HG03135 (cell line): Measurements from ENCODE around the gene ADGRV1.

ENCODE experiments used
- ATAC-seq: cut with Tn5 transposase; IDR thresholded peaks from one replicate; pipeline ENCODE4 v1.9.1; 2021; ENCODE audit warnings: mild to moderate bottlenecking, moderate library complexity; ENCODE audit not compliant: unreplicated experiment

Gene ADGRV1

DNA sequence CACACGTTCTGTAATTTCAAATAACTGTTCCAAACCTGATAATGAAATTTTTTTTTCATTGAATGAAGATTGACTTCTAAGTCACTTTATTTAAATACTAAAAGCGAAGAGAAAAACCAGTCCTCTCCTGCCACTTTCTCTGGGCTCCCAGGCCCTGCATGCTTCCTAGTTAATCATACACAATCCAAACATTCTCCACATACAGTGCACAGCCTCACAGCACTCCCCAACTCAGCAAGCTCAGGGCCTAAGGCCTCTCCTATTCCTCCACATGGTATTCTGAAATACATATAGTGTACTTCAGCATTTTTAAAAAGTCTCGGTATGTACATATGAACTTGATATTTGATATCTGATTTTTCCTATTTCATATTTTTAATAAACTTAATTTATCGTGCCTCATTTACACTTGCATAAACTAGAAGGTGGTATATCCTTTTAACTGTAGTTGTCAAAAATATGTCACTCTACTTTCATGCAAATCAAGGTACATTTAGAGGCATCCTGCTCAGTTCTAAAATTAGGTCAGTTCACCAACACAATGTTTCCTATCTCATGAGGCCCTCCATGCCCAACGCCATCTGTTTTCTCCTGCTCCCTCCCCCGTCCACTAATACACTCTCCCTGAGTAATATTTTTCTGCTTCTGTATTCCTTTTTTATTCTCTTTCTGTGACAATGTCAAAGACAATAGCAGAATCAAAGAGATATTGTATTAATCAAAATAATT is 617.9 kb downstream of the ADGRV1 start:
- no peak for ATAC-seq

DNA sequence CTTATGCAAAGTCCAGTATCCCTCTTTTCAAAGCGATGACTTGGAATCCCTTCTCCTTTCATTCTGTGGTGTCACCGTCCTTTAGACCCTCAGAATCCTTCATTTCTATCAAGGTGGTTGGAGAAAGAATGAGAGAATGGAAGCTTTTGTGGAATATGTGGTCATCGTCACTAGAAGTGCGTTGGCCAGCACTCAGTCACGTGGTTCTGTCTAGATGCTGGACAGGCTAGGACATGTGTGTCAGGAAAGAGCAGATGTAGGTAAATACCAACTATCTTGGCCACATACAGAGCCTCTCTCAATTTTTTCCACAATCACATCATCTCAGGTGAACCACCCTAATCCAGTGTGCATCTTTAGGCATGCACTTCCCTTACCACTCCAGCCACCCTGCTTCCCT is 618.5 kb downstream of the ADGRV1 start:
- no peak for ATAC-seq

DNA sequence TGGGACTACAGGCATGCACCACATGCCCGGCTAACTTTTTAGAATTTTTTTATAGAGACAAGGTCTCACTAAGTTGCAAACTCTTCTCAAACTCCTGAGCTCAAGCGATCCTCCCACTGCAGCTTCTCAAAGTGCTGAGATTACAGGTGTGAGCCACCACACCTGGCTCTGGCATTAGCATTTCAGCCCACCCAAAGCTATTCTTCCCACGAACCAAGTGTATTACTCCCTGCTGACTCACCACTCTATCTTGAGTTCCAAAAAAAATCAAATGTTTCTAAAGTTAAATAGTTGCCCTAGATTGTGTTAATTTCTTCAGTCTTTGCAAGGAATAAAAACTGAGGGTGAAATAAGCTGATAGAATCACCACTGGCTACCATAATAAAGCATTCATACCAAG is 619.0 kb downstream of the ADGRV1 start:
- no peak for ATAC-seq

DNA sequence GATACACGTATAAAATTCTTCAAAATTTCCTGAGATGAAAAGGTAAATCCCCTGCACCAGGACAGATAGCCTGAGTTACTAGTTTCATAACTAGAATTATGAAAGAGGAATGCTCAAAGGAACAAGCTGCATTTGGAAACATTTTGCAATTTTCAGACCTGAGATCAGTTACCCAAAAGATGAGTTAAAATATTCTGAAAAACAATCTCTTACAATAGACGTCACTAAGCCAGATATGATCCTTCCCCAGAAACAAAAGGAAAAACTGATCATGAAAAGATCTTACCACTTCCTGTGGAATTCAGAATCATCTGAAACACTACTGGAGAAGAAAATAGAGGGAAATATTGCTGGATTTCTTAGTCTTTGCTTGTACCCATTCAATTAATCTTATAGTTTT is 619.9 kb downstream of the ADGRV1 start:
- no peak for ATAC-seq

DNA sequence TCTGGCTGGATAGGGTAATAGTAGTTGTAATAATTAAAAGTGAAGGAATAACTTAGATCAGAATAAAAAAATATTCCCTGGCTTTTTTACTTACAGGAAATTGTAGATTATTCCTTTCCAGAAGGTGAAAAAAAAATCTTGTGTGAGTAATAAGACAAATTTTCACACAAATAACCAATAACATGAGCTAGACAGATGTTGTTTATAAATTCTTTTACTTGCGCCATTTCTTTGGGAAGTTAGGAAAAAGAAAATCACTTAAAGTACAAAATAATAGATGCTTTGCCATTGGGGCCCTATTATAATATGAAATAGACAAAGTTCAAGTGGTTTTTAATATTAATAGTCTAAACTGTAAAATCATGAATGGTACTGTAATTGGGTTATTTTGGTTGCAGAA is 620.4 kb downstream of the ADGRV1 start:
- ATAC-seq = no peak

DNA sequence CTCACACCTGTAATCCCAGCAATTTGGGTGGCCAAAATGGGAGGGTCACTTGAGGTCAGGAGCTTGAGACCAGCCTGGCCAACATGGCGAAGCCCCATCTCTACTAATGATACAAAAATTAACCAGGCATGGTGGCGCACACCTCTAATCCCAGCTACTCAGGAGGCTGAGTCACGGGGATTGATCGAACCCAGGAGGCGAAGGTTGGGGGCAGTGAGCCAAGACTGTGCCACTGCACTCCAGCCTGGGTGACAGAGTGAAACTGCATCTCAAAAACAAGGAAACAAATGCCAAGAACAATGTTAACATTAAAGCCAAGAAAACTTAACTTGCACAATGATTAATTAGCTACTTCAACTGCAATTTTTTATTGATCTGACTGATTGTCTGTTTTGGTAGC is 621.9 kb downstream of the ADGRV1 start:
- no peak for ATAC-seq

DNA sequence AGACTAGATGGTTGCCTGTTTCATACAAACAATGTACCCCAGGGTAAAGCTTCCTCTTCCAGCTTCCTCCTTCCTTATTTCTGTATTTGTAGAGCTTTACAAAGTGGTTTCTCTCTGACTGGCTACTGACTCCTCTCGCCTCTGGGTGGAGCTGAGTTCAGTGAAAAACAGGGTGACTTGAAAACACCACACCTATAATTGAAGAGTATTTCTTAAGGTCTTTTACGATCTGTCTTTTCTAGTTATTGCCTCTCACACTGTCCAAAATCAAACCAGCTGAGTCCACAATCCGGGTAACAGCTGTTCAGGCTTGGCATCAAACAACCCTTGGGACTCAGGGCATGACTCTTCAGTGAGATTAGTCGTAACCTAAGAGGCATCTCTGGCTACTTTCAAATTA is 624.2 kb downstream of the ADGRV1 start:
- no peak for ATAC-seq

DNA sequence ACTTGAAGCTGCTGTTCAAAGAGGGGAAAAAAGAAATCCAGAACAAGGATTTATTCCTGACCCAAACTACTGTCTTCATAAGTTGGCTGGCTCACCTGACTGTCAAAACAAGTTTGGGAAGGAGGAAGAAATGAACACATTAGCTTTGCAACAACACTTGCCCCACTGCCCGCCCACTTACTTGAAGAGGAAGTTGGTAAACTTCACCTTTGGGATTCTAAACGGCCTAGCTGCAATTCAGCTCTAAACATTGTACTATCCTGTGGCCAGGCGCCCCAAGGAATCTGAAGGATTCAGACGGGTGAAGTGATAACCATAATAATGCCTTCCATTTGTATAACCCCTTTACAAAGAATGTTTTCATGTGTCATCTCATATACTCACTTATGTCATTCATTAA is 625.1 kb downstream of the ADGRV1 start:
- no peak for ATAC-seq

DNA sequence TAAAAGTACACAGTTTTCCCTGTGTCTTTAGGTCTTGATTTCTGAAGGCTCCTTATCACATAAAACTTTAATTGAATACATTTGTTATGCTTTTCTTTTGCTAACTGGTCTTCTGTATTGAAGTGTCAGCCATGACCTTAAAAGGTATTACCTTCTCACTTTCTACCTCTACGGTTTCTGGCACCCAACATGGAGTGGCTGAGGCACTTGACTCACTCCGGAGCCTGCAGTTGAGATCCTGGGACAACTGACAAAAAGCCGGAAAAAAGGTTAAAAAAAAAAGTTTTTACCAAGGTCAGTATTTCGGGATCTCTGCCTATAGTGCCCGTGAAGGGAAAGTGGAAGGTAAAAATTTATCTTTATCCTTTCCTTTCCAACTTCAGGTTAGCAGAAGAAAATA is 627.5 kb downstream of the ADGRV1 start:
- no peak for ATAC-seq

DNA sequence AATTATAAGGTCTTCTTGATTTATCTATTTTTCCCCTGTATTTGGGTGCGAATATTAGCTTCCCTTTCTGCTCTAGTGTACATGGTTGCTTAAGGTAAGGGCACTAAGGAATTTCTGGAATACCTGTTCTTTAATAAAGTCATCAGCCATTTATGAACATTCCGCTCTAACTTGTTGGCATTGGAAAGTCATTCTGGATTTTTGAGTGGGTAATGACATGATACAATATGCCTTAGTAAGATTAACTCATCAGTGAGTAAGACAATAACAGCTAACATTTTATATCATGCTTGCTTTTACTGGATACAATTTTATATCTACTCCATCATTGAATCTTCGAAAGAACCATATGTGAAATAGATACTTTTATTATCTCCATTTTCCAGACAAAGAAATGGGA is 628.4 kb downstream of the ADGRV1 start:
- no peak for ATAC-seq

DNA sequence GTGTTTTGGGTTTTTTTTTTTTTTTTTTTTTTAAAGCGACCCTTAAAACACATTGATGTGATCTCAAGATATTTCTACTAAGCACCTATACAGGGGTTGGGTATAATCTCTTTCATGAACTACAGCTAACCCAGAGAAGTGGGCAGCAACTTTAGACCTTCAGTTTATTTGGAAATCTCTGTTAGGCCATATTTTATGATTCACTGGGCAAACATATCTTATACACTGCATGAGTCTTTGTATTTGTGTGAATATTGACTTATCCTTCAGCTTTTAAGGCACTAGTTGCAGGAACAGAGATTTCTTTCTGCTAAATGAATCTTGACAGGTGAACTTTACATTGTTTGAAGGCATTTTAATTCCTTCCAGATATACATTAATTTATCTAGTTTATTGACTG is 630.2 kb downstream of the ADGRV1 start:
- ATAC-seq = no peak

DNA sequence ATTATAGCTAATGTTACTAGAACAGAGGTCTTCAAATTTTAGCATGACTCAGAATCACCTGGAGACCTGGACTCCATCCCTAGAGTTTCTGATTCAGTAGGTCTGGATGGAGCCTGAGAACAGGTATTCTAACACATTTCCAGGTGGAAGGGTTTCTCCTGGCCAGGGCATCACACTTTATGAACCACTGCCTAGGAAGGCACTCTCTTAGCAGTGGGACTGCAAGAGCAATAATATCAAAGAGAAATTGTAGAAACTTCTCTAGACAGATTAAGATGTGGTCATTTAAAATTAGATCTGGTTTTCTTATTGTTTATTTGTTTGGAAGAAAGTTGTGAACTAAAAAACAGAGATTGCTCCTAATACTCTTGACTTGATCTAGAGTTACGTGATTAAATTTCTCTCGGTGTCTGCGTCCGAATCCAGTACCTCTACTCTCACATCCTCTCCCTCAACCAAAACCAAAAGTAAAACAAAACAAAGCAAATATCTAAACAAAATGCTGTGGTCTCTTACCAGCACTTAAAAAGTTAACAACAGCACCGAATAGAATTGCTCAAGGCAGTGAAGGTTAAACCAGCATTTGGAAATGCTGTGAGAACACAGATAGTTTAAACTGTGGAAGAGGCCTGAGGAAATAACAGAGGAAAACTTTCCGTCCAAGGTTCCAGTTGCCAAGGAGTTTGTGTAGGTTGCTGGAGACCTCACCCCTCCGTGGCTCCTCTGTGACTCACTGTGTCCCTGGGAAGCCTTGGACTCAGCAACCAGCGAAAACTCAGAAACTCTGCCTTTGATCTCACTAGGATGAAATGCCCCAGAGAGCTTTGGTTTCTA is 631.1 kb downstream of the ADGRV1 start:
- ATAC-seq = no peak

DNA sequence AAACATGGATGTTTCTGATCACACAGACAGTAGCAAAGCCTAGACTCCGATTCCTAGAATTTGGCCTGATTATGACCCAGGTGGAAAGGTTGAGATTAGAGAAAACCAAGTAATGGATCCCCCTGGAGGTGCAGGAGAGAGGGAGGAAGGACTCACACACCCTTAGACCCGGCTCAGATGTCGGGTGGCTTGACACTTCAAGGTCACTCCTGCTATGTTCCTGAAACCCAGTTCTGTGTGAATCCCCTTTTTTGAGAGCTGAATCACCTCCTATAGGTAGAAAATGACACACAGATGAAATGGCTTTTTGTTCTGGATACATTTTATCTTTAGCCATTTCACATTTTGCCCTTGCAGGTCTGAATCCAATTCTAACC is 631.7 kb downstream of the ADGRV1 start:
- ATAC-seq = no peak

DNA sequence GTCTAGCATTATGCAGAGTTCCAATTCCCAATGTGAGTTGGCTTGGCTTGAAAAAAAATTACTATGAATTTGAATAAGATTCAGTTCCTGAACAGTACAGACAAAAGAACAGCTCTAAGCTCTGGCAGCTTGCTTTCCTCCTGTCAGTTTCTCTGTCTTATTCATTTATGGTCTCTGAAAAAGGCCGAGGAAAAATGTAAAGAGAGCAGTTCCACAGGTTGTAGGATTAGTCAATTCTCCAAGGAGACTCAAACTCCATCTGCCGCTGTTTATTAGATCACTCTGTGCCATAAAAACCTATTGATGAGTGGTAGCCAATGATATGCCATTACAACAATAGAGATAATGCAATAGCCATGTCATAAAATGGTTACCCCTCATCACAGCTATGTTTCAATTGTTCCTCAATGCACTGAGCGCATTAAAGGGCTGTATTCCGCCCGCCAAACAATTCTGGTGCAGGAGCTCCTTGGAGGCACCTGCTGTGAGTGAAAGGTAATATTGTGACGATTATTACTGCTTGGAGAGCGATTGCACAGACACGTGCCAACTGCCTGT is 636.3 kb downstream of the ADGRV1 start:
- ATAC-seq = no peak

DNA sequence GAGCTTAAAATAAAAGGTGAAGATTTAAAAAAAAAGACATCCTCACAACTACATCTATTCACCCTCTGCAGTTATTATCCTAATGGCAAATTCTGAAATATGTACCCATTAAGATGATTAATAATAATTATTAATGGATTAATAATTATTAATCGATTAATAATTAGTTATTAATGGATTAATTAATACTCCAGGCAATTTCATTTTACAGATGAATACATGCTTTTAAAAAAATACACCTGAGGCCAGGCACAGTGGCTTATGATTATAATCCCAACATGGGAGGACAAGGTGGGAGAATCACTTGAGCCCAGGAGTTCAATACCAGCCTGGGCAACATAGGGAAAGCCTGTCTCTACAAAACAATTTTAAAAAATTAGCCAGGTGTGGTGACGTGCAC is 642.1 kb downstream of the ADGRV1 start:
- ATAC-seq = no peak

DNA sequence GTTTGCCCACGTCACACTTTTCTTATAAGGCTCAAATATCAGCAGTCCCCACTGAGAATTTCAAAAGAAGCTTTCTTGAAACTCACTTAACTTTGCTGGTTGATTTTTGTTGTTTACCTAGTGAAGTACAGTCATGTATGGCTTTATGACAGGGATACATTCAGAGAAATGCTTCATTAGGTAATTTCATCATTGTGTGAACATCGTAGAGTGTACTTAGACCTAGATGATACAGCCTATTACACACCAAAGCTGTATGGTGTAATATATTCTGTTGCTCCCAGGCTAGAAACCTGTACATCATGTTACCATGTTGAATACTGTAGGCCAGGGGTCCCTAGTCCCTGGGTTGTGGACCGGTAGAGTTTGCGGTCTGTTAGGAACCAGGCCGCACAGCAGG is 647.5 kb downstream of the ADGRV1 start:
- no peak for ATAC-seq

DNA sequence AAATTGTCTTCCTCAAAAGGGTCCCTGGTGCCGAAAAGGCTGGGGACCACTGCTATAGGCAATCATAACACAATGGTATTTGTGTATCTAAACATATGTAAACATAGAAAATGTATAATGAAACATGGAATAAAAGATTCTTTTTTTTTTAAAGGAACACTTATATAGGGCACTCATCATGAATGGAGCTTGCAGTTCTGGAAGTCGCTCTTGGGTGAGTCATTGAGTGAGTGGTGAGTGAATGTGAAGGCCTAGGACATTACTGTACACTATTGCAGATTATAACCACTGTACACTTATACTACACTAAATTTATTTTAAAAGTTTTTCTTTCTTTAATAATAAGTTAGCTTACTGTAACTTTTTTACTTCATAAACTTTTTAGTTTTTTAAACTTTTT is 648.1 kb downstream of the ADGRV1 start:
- ATAC-seq = no peak

DNA sequence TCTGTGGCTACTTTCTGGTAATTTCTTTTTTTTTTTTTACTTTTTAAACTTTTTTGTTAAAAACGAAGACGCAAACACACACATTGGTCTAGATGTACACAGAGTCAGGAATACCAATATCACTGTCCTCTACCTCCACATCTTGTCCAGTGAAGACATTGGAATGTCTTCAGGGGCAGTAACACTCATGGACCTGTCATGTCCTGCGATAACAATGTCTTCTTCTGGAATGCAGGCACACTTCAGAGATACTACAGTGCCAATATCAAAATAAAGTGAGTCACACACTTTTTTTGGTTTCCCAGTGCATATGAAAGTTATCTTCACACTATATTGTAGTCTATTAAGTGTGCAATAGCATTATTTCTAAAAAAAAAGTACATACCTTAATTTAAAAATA is 648.7 kb downstream of the ADGRV1 start:
- no peak for ATAC-seq

DNA sequence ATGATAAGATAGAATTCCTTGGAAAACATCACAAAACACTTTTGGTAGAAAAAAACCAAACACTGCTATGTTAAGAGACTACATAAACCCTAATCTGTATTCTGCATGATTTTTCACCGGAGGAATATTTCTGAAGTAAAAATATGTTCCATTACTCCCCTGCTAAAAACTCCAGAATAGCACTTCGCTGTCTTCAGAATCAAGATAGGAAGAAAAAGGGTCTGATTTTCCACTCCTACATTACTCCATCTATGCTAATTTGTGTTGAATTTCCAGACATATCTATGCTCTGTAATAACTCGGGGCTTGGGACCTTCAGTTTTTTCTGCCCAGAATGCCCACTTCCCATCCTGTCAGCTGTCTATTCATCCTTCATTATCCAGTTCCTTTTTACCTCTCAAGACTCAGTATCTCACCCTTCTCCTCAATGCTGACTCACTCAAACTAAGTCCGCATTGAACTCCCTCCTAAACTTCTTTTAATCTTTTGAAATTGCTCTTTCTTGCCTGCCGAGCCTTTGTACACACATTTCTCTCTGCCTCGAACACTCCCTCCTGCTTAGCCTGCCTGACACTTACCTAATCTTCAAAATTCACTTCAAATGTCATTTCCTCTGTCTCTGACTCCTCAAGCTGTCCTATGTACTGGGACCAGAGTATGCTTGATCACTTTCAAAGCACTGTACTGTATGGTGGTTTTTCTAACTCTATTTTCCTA is 653.6 kb downstream of the ADGRV1 start:
- no peak for ATAC-seq

DNA sequence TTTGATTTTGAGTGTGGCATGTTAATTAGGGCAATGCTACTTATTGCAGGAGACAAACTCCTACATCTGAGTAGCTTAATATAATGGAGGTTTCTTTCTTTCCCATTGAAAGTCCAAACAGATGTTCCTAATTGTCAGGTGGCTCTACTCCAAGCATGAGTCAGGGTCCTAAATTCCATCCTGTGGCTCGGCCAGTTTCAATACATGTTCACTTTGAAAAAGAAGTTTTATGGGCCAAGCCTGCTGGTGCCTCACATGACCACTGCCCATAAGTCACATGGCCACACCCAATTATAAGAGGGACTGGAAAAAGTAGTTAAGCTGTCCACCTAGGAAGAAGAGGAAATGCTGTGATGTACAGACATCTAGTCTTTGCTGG is 654.1 kb downstream of the ADGRV1 start:
- ATAC-seq = no peak
